Measurements from ENCODE around the gene TXNRD2. TPM values are rescaled to one million over a fixed set of nuclear protein-coding genes. Genes with fewer than 3 reads are reported as not detected.

Gene TXNRD2
- total RNA-seq, 1 donor from 2014 or later, result 50.4 TPM

DNA sequence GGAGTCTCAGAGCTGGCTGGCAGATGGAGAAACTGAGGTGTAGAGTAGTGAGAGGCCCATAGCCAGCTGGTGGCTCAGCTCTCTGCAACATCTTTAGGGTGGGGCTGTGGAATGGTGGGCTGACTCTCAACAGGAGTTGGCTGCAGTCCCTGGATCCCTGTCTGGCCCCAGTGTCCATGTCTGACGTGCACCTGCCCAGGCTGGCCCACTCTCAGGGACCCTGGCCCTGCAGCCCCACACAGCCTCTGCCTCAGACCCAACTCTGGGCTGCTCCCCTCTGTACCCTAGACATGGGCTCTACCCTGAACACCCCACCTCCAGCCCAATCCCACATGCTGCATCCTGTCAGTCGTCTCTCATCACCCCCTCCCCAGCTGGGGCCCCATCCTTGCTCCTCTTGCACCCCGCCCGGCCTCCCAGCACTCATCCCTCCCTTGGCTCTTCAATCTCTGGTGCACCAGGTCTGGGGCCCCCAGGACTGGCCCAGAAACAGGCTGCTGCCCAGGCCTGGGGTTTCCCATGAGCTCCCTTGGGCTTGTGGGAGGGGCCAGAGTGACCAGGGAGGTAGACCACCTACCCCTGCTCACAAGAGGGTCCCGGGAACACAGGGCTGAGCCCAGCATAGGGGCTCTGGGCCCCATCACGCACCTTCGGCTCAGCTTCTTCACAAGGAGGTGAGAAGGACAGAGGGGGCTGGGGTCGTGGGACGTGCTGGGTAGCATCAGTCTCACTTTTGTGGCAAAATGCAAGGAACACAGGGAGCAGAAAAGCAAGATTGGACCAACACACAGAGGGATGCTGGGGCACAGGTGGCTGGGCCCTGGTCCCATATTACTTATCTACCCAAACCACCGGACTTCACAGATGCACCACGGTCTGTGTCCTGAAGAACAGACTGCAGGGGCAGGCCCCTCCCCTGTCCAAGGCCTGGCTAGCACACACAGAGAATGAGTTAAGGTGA lies 43.5 kb upstream of the TXNRD2 start:
- no peaks in the 10 kb centered on the region for H3K27me3 ChIP-seq (ENCODE audit: control insufficient read depth, insufficient read depth, low read length)
- H3K36me3 ChIP-seq (ENCODE audit: control insufficient read depth, insufficient read depth, low read length), result no peaks in the 10 kb centered on the region
- DNase-seq (ENCODE audit: low read depth), result no peak
- TF ChIP-seq, protein P1, sequence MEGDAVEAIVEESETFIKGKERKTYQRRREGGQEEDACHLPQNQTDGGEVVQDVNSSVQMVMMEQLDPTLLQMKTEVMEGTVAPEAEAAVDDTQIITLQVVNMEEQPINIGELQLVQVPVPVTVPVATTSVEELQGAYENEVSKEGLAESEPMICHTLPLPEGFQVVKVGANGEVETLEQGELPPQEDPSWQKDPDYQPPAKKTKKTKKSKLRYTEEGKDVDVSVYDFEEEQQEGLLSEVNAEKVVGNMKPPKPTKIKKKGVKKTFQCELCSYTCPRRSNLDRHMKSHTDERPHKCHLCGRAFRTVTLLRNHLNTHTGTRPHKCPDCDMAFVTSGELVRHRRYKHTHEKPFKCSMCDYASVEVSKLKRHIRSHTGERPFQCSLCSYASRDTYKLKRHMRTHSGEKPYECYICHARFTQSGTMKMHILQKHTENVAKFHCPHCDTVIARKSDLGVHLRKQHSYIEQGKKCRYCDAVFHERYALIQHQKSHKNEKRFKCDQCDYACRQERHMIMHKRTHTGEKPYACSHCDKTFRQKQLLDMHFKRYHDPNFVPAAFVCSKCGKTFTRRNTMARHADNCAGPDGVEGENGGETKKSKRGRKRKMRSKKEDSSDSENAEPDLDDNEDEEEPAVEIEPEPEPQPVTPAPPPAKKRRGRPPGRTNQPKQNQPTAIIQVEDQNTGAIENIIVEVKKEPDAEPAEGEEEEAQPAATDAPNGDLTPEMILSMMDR (IDR thresholded peaks at IDR 0.05; ENCODE audit: insufficient read depth, low read length, poor library complexity, severe bottlenecking), result no peak
- H3K4me3 ChIP-seq (ENCODE audit: low read depth, low read length), result no peak overlapping the region

DNA sequence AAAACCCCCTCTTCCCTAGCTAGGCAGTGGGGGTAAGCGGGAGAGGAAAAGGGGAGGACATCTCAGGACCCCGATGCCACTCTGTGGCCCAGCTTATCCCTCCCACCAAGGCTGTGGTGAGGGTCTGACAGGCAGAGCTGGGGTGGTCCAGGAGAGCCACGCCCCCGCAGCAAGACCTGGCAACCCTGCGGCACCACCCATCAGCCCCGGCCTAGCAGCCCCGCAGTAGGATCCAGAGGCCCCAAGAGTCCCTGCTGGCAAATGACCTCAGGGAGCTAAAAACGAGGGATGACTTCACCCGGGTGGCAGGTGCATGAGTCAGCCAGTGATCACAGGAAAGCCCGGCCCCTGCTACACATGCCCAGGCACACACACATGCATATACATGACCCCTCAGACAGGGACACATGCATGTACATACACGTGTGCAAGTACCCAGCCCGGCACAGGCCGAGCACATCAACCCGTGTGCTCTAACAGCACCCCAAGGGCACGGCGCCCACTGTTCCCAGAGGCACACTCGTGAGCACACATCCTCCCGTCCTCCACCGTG lies 42.7 kb upstream of the TXNRD2 start:
- TF ChIP-seq, protein P1 (IDR thresholded peaks at IDR 0.05; ENCODE audit: insufficient read depth, low read length, poor library complexity, severe bottlenecking), result no peak
- H3K27me3 ChIP-seq (ENCODE audit: control insufficient read depth, insufficient read depth, low read length), result no peaks in the 10 kb centered on the region
- no peak overlapping the region for H3K4me3 ChIP-seq (ENCODE audit: low read depth, low read length)
- DNase-seq (ENCODE audit: low read depth), result peak; percentile 64
- H3K36me3 ChIP-seq (ENCODE audit: control insufficient read depth, insufficient read depth, low read length), result no peaks in the 10 kb centered on the region

DNA sequence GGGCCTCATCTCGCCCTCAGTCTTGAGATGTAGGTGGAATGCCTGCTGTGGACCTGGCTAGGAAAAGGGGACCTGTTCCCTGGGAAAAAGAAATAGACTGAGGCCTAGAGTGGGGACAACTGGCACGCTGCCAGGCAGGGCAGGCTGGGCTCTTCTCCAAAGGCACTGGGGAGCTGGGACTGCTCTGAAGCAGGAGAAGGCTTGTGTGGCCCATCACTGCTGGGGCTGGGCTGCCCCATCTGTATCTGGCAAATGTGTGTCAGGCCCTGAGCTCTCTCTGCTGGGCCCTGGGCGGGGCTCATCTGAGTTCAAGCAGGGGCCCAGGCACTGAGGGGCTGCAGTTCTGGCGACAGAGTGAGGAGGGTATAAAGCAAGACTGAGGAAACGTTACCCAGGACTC lies 42.1 kb upstream of the TXNRD2 start:
- TF ChIP-seq, protein P1 (IDR thresholded peaks at IDR 0.05; ENCODE audit: insufficient read depth, low read length, poor library complexity, severe bottlenecking), result no peak
- no peaks in the 10 kb centered on the region for H3K36me3 ChIP-seq (ENCODE audit: control insufficient read depth, insufficient read depth, low read length)
- DNase-seq (ENCODE audit: low read depth), result no peak
- H3K4me3 ChIP-seq (ENCODE audit: low read depth, low read length), result no peak overlapping the region
- H3K27me3 ChIP-seq (ENCODE audit: control insufficient read depth, insufficient read depth, low read length), result no peaks in the 10 kb centered on the region

DNA sequence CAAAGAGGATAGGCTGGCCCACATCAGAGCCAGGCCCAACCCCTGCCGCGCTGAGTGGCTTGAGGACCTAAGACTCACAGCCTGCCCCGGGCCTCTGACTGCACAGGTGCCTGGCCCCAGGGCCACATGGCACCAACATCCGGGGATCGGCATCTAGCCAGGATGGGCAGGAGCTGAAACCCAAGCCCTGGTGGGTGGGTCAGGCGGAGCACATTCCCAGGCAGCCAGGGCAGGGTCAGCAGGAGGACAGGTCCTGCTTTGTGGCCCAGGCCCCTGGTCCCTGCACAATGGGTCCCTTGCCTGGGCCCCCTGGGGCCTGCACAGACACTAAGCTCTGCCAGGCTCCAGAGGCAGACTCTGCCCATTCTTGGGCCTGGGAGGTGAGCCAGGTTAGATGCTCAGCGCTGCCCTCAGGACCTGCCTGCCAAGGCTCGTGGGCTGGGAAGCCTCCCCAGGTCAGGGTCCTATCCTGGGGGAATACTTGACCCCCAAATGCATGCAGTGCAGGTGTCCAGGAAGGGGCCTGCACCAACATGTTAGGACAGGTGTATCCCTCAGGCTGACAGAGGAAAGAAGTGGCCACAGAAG lies 41.5 kb upstream of the TXNRD2 start:
- Histone ChIP-seq H3K4me3 (ENCODE audit: low read depth, low read length) (no peak overlapping the region), H3K36me3 (ENCODE audit: control insufficient read depth, insufficient read depth, low read length) (no peaks in the 10 kb centered on the region), H3K27me3 (ENCODE audit: control insufficient read depth, insufficient read depth, low read length) (no peaks in the 10 kb centered on the region)
- TF ChIP-seq, protein P1 (IDR thresholded peaks at IDR 0.05; ENCODE audit: insufficient read depth, low read length, poor library complexity, severe bottlenecking), result no peak
- DNase-seq (ENCODE audit: low read depth), result no peak

DNA sequence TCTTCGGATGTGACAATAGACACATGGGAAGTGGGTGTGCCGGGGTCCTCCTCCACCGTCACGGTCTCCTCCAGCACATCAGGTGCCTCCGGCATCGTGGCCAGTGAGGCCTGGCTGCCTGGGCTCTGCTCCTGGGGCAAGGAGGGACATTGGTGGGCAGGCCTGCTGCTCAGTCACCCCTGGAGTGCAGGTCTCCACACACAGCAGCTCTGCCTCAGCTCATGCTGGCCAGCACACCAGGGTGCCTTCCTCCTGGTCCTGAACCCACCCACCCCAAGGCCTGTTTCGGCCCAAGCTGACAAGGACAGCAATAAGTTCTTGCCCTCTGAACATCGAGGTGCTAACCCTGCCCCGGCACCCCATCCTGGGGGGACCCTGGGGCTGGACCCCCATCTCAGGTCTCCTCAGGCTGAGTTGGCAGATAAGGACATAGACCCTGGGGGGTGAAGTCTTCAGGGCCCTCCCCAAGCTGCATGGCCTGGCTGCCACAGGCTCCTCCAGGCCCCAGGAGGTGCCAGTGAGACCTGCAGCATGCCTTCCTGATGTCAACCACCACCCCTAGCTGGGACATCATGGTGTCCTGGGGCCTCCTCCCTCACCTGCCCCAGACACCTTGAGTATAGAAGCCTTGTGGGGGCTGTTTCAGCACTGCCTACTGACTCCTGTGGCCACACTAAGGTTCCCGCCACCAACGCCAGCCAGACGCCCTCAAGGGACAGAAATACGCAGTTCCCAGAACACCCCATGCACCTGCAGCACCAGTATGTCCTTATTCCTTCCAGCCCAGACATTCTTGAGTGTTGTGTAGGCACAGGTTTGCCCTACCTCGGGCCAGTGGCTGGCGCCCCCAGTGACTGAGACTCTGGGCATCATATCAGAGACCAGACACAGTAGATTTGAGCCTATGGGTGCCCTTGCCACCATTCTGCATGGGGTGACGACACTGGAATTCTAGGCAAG lies 40.6 kb upstream of the TXNRD2 start:
- H3K4me3 ChIP-seq (ENCODE audit: low read depth, low read length), result no peak overlapping the region
- no peak for DNase-seq (ENCODE audit: low read depth)
- H3K36me3 ChIP-seq (ENCODE audit: control insufficient read depth, insufficient read depth, low read length), result no peaks in the 10 kb centered on the region
- TF ChIP-seq, protein P1 (IDR thresholded peaks at IDR 0.05; ENCODE audit: insufficient read depth, low read length, poor library complexity, severe bottlenecking), result no peak
- H3K27me3 ChIP-seq (ENCODE audit: control insufficient read depth, insufficient read depth, low read length), result no peaks in the 10 kb centered on the region
